SK-N-SH treated with all-trans-retinoic acid at 6 μM for 48 hours (cell line): ENCODE results near the gene CIBAR2.

Source experiments
- ARNTL ChIP-seq: fragments of 450-650 bp; formaldehyde crosslinking; IDR thresholded peaks from 2 replicates; pipeline ENCODE4 v1.5.0; 2020; ENCODE audit warnings: low read depth, mild to moderate bottlenecking, moderate library complexity, borderline replicate concordance
- CSDC2 ChIP-seq: fragments of 250-450 bp; sonication (Bioruptor Pico); IDR thresholded peaks from 2 replicates; pipeline ENCODE4 v1.5.0; 2020; ENCODE audit warnings: mild to moderate bottlenecking, moderate library complexity
- ESRRG ChIP-seq: fragments of 250-450 bp; sonication (Bioruptor Pico); IDR thresholded peaks from 2 replicates; pipeline ENCODE4 v1.6.1; 2021; ENCODE audit warnings: mild to moderate bottlenecking
- GLIS3 ChIP-seq: fragments of 250-450 bp; sonication (Bioruptor Pico); IDR thresholded peaks from 2 replicates; pipeline ENCODE4 v1.5.0; 2020; ENCODE audit warnings: mild to moderate bottlenecking, moderate library complexity
- OSR1 ChIP-seq: fragments of 250-450 bp; sonication (Bioruptor Pico); IDR thresholded peaks from 2 replicates; pipeline ENCODE4 v1.8.0; 2022; ENCODE audit warnings: moderate library complexity, mild to moderate bottlenecking, inconsistent platforms
- PATZ1 ChIP-seq: fragments of 250-450 bp; sonication (Bioruptor Pico); IDR thresholded peaks from 2 replicates; pipeline ENCODE4 v1.8.0; 2020; ENCODE audit warnings: mild to moderate bottlenecking, moderate library complexity, borderline replicate concordance
- RARB ChIP-seq: fragments of 250-450 bp; sonication (Bioruptor Pico); IDR thresholded peaks from 2 replicates; pipeline ENCODE4 v1.8.0; 2021; ENCODE audit warnings: mild to moderate bottlenecking, moderate library complexity
- TCF4 ChIP-seq: fragments of 250-450 bp; sonication (Bioruptor Pico); IDR thresholded peaks from 2 replicates; pipeline ENCODE4 v1.8.0; 2021; ENCODE audit warnings: mild to moderate bottlenecking, moderate library complexity, borderline replicate concordance
- TSHZ2 ChIP-seq: fragments of 250-450 bp; sonication (Bioruptor Pico); IDR thresholded peaks from 2 replicates; pipeline ENCODE4 v1.5.0; 2020; ENCODE audit warnings: mild to moderate bottlenecking, moderate library complexity
- ZC3H10 ChIP-seq: fragments of 250-450 bp; sonication (Bioruptor Pico); IDR thresholded peaks from 2 replicates; pipeline ENCODE4 v1.5.1; 2021; ENCODE audit warnings: mild to moderate bottlenecking, moderate library complexity
- ZFP3 ChIP-seq: fragments of 250-450 bp; sonication (Bioruptor Pico); IDR thresholded peaks from 2 replicates; pipeline ENCODE4 v1.5.0; 2020; ENCODE audit warnings: mild to moderate bottlenecking, moderate library complexity
- ZFP30 ChIP-seq: fragments of 450-650 bp; formaldehyde crosslinking; IDR thresholded peaks from 2 replicates; pipeline ENCODE4 v1.5.0; 2022; ENCODE audit warnings: mild to moderate bottlenecking, moderate library complexity
- ZNF8 ChIP-seq: fragments of 450-650 bp; formaldehyde crosslinking; IDR thresholded peaks from 2 replicates; pipeline ENCODE4 v1.5.0; 2020; ENCODE audit warnings: mild to moderate bottlenecking, moderate library complexity

GRCh38 chr16:85151603-85152413 is 39.5 kb upstream of the CIBAR2 start:
- TF ChIP-seq PATZ1 (CRISPR knock-in tag) (no peak), ZFP30 (CRISPR knock-in tag) (no peak), ZNF8 (no peak), ZC3H10 (no peak), CSDC2 (no peak), RARB (CRISPR knock-in tag) (no peak), TSHZ2 (no peak), ARNTL (CRISPR knock-in tag) (no peak), OSR1 (CRISPR knock-in tag) (no peak), GLIS3 (CRISPR knock-in tag) (no peak), TCF4 (CRISPR knock-in tag) (no peak), ESRRG (CRISPR knock-in tag) (no peak), ZFP3 (CRISPR knock-in tag) (no peak)
